HUES48 (cell line): Measurements from ENCODE around the gene LOXL4.

ENCODE experiments used
- H3K27ac ChIP-seq: one replicate; pipeline ENCODE4 v1.7.0; 2013; ENCODE audit warnings: low read depth, low read length, inconsistent platforms
- H3K27me3 ChIP-seq: 2 replicates; pipeline ENCODE4 v1.6.1; 2013; ENCODE audit warnings: mild to moderate bottlenecking, low read length; ENCODE audit not compliant: control insufficient read depth, insufficient read depth
- H3K36me3 ChIP-seq: 2 replicates; pipeline ENCODE4 v1.6.1; 2013; ENCODE audit warnings: low read length; ENCODE audit not compliant: control insufficient read depth, insufficient read depth
- H3K4me1 ChIP-seq: 2 replicates; pipeline ENCODE4 v1.6.1; 2013; ENCODE audit warnings: mild to moderate bottlenecking, low read length; ENCODE audit not compliant: control insufficient read depth, insufficient read depth
- H3K4me3 ChIP-seq: 2 replicates; pipeline ENCODE4 v1.5.1; 2013; ENCODE audit warnings: mild to moderate bottlenecking, low read depth, low read length
- H3K9ac ChIP-seq: 2 replicates; pipeline ENCODE4 v1.6.1; 2013; ENCODE audit warnings: mild to moderate bottlenecking, low read depth, low read length, moderate library complexity
- H3K9me3 ChIP-seq: 2 replicates; pipeline ENCODE4 v1.6.1; 2013; ENCODE audit warnings: low read length; ENCODE audit not compliant: control insufficient read depth, insufficient read depth

Gene LOXL4

GRCh38 chr10:98267894-98268693 is at the start of gene LOXL4:
LOXL4 (minus strand) TSS chr10:98268194; CDS start chr10:98263019, 5,175 bp downstream.
- peak within 1 kb of the TSS; percentile 66 for H3K4me3 ChIP-seq
- H3K27ac ChIP-seq: no peak within 1 kb of the TSS
- H3K9ac ChIP-seq: no peak within 1 kb of the TSS
- H3K36me3 ChIP-seq: no peaks in the 10 kb centered on the region
- H3K9me3 ChIP-seq: no peaks in the 10 kb centered on the region
- peaks cover 19% of the 10 kb centered on the region for H3K4me1 ChIP-seq
- peaks cover 11% of the 10 kb centered on the region for H3K27me3 ChIP-seq

- H3K4me1 ChIP-seq: no peaks in the 10 kb centered on the region
- H3K9me3 ChIP-seq: no peaks in the 10 kb centered on the region
- no peaks in the 10 kb centered on the region for H3K36me3 ChIP-seq
- H3K27me3 ChIP-seq: no peaks in the 10 kb centered on the region
- H3K9ac ChIP-seq: no peak overlapping the region
- H3K27ac ChIP-seq: no peak overlapping the region
- H3K4me3 ChIP-seq: no peak overlapping the region
These were observed 48.7 kb upstream of the LOXL4 start for GRCh38 chr10:98316661-98317060.

- Histone ChIP-seq H3K27ac (no peak overlapping the region), H3K4me1 (no peaks in the 10 kb centered on the region), H3K9ac (no peak overlapping the region), H3K36me3 (no peaks in the 10 kb centered on the region), H3K4me3 (no peak overlapping the region), H3K9me3 (no peaks in the 10 kb centered on the region), H3K27me3 (no peaks in the 10 kb centered on the region)
These were observed 48.2 kb upstream of the LOXL4 start for GRCh38 chr10:98316170-98316569.

GRCh38 chr10:98314532-98315284 is 46.7 kb upstream of the LOXL4 start:
- Histone ChIP-seq H3K27ac (no peak overlapping the region), H3K4me3 (no peak overlapping the region), H3K9ac (no peak overlapping the region), H3K9me3 (no peaks in the 10 kb centered on the region), H3K4me1 (0 out of 2 replicates have a peak, but pooled peaks cover 3% of the 10 kb centered on the region), H3K36me3 (no peaks in the 10 kb centered on the region), H3K27me3 (no peaks in the 10 kb centered on the region)

- Histone ChIP-seq H3K27ac (no peak overlapping the region), H3K9me3 (no peaks in the 10 kb centered on the region), H3K36me3 (no peaks in the 10 kb centered on the region)
These were observed 45.6 kb upstream of the LOXL4 start for GRCh38 chr10:98313598-98313997.

GRCh38 chr10:98312822-98313221 is 44.8 kb upstream of the LOXL4 start:
- Histone ChIP-seq H3K9ac (no peak overlapping the region), H3K36me3 (no peaks in the 10 kb centered on the region), H3K4me1 (peaks cover 12% of the 10 kb centered on the region), H3K9me3 (no peaks in the 10 kb centered on the region), H3K4me3 (no peak overlapping the region), H3K27me3 (no peaks in the 10 kb centered on the region), H3K27ac (no peak overlapping the region)

More at GRCh38 chr10:98313598-98313997, 45.6 kb upstream of the LOXL4 start:
- Histone ChIP-seq H3K27me3 (no peaks in the 10 kb centered on the region), H3K4me1 (peaks cover 12% of the 10 kb centered on the region), H3K9ac (no peak overlapping the region), H3K4me3 (no peak overlapping the region)

- H3K9me3 ChIP-seq: no peaks in the 10 kb centered on the region
- H3K27me3 ChIP-seq: no peaks in the 10 kb centered on the region
- H3K36me3 ChIP-seq: no peaks in the 10 kb centered on the region
- H3K4me3 ChIP-seq: no peak overlapping the region
- no peak overlapping the region for H3K27ac ChIP-seq
- no peak overlapping the region for H3K9ac ChIP-seq
- peaks cover 12% of the 10 kb centered on the region for H3K4me1 ChIP-seq
These were observed 44.4 kb upstream of the LOXL4 start for GRCh38 chr10:98312349-98312748.

- Histone ChIP-seq H3K4me3 (no peak overlapping the region), H3K27me3 (no peaks in the 10 kb centered on the region), H3K27ac (no peak overlapping the region), H3K4me1 (peaks cover 12% of the 10 kb centered on the region), H3K36me3 (no peaks in the 10 kb centered on the region), H3K9ac (no peak overlapping the region), H3K9me3 (no peaks in the 10 kb centered on the region)
These were observed 42.7 kb upstream of the LOXL4 start for GRCh38 chr10:98310701-98311100.

GRCh38 chr10:98309366-98310355 is 41.7 kb upstream of the LOXL4 start:
- peaks cover 12% of the 10 kb centered on the region for H3K4me1 ChIP-seq
- peak overlapping the region; percentile 44 for H3K4me3 ChIP-seq
- H3K27me3 ChIP-seq: no peaks in the 10 kb centered on the region
- H3K9ac ChIP-seq: no peak overlapping the region
- no peak overlapping the region for H3K27ac ChIP-seq
- H3K9me3 ChIP-seq: no peaks in the 10 kb centered on the region
- H3K36me3 ChIP-seq: no peaks in the 10 kb centered on the region

GRCh38 chr10:98308669-98309365 is 40.8 kb upstream of the LOXL4 start:
- peak overlapping the region; percentile 44; the same call in 1 of the 2 replicates for H3K4me3 ChIP-seq
- H3K36me3 ChIP-seq: no peaks in the 10 kb centered on the region
- H3K27ac ChIP-seq: no peak overlapping the region
- H3K9ac ChIP-seq: no peak overlapping the region
- no peaks in the 10 kb centered on the region for H3K9me3 ChIP-seq
- H3K27me3 ChIP-seq: no peaks in the 10 kb centered on the region
- H3K4me1 ChIP-seq: peaks cover 12% of the 10 kb centered on the region
